ENCODE data around the gene TTLL7. TPM values are rescaled to one million over a fixed set of nuclear protein-coding genes. Genes with fewer than 3 reads are reported as not detected.

Gene TTLL7
- 3.6 and 9.3 TPM in 2 replicates for total RNA-seq (2011; cell fraction: chromatin; rRNA removed; ENCODE audit: low replicate concordance)
- total RNA-seq (2011; cell fraction: nucleolus; rRNA removed), result 1.3 and 1.4 TPM in 2 replicates
- 2.1 and 6.4 TPM in 2 replicates for total RNA-seq (2011; cell fraction: nucleoplasm; rRNA removed)
- total RNA-seq (2014; rRNA removed) (1.5 and 2.0 TPM in 2 replicates), total RNA-seq (2014; rRNA removed; fragmentation: Illumina TruSeq; extraction: Trizol) (2.1 and 2.3 TPM in 2 replicates), total RNA-seq (2015; rRNA removed; fragmentation: Illumina TruSeq; extraction: Trizol) (1.6 and 2.6 TPM in 2 replicates), total RNA-seq (2021) (1.7 and 2.1 TPM in 2 replicates), polyA plus RNA-seq (2011; rRNA removed) (0.41 and 1.7 TPM in 2 replicates), polyA plus RNA-seq (2014; fragmentation: Illumina TruSeq; extraction: Trizol) (1.5 TPM in 2 replicates), polyA plus RNA-seq (2014; fragmentation: Nextera tagmentation; extraction: Ambion mirVana) (under 1 TPM; 0.63 to 0.78 TPM), polyA plus RNA-seq (2014; rRNA removed) (0.80 and 1.2 TPM in 2 replicates), polyA minus RNA-seq (2011; rRNA and poly(A)+ RNA removed) (0.75 and 3.4 TPM in 2 replicates), Bru-seq, nascent RNA (percentile 44 among the genes with signal in this experiment), BruChase-seq, experiment 1, labeled RNA remaining after a 2-hour chase (percentile 45 among the genes with signal in this experiment), BruChase-seq, experiment 2, labeled RNA remaining after a 6-hour chase (percentile 45 among the genes with signal in this experiment)
- 0.24 and 0.45 TPM in 2 replicates for polyA plus RNA-seq (2011; cell fraction: cytosol; rRNA removed)
- 0.65 and 2.3 TPM in 2 replicates for polyA plus RNA-seq (2011; cell fraction: nucleus; rRNA removed)
- polyA plus RNA-seq (2012), result 1.7 and 2.5 TPM in 2 replicates
- 1.3 TPM in 1 of 2 replicates, not detected in the other for polyA minus RNA-seq (2011; cell fraction: cytosol; rRNA and poly(A)+ RNA removed)
- polyA minus RNA-seq (2011; cell fraction: nucleus; rRNA and poly(A)+ RNA removed), result 0.33 and 1.8 TPM in 2 replicates
- long read RNA-seq, experiment 1, full-length matches to known transcripts, result 2 of 3 reads
- long read RNA-seq, experiment 1, partial matches to known transcripts, result 0 of 3 reads
- long read RNA-seq, experiment 1, other reads (novel, unspliced or antisense), result 1 of 3 reads
- long read RNA-seq, experiment 2, partial matches to known transcripts, result 0 of 1 reads
- long read RNA-seq, experiment 2, other reads (novel, unspliced or antisense), result 1 of 1 reads
- long read RNA-seq, experiment 3, result 0 reads

- FAIRE-seq, result no peak
- BruUV-seq (replicated peaks), result no TSS peak
- peak within 1 kb of the TSS; percentile 64 for H3K4me3 ChIP-seq
- no peaks in the 10 kb centered on the region for H3K79me2 ChIP-seq (ENCODE audit: control insufficient read depth, insufficient read depth, low read length)
- H3K4me2 ChIP-seq (ENCODE audit: insufficient read depth, low read length), result peak within 1 kb of the TSS; percentile 86
- no peaks in the 10 kb centered on the region for H4K20me1 ChIP-seq (replicated peaks; ENCODE audit: control insufficient read depth, insufficient read depth, low read length)
- WGBS (ENCODE audit: insufficient coverage, low coverage, missing lambda C conversion rate), result 1% methylated on average over 32 of the region's 73 CpGs
- peak; percentile 93 for ATAC-seq
- H3K27ac ChIP-seq (ENCODE audit: extremely low read depth, low read depth, low read length), result peak within 1 kb of the TSS; percentile 85
- CTCF ChIA-PET (ENCODE audit: low intra/inter-chr PET ratio), result no interaction called here
- peak within 1 kb of the TSS; percentile 94 for H2AFZ ChIP-seq (ENCODE audit: low read depth, low read length)
- no peaks in the 10 kb centered on the region for H3K36me3 ChIP-seq (ENCODE audit: control insufficient read depth, insufficient read depth, low read length)
- in situ Hi-C loops (cut with MboI) (no loop called here), intact Hi-C loops (cut with micrococcal nuclease) (loop anchor here (5.0 kb wide), 1 partner anchor 124 kb away; no protein-coding TSS in a partner anchor)
- POLR2A ChIA-PET, result interaction anchor here (0.6 to 1.3 kb wide), 6 partner anchors 8 to 246 kb away, joined by 3 to 5 read pairs (median 4); no protein-coding TSS in a partner anchor
- DNase-seq (ENCODE audit: extremely low read depth in 1 of 4, low spot score in 3 of 4), result peak; percentile 76 to 80 (median 80)
- H3K9me1 ChIP-seq (ENCODE audit: control insufficient read depth, insufficient read depth, low read length), result no peaks in the 10 kb centered on the region
- no peaks in the 10 kb centered on the region for H3K9me3 ChIP-seq (replicated peaks; ENCODE audit: control insufficient read depth, insufficient read depth, low read depth, low read length)
- peak within 1 kb of the TSS; percentile 90 to 100 for H3K9ac ChIP-seq (ENCODE audit: insufficient read depth in 1 of 2, low read depth in 2 of 2, low read length in 2 of 2)
- peaks cover 3 to 11% of the 10 kb centered on the region in 2 experiments; a peak in 2 of 5 replicates for H3K4me1 ChIP-seq (replicated peaks in 1 of 2; ENCODE audit: control insufficient read depth in 2 of 2, insufficient read depth in 2 of 2, low read length in 2 of 2)
- no peaks in the 10 kb centered on the region; a peak in 1 of 5 replicates for H3K27me3 ChIP-seq (ENCODE audit: control insufficient read depth in 2 of 2, insufficient read depth in 2 of 2, low read length in 2 of 2)
- TF ChIP-seq POLR2AphosphoS5 (IDR thresholded peaks at IDR 0.05; ENCODE audit: control insufficient read depth, insufficient read depth, low read depth, low read length) (no peak), CBFA2T3 (IDR thresholded peaks at IDR 0.05) (0 out of 2 replicates have a peak, but pooled peaks have one; percentile 14), POLR3G (IDR thresholded peaks at IDR 0.05; ENCODE audit: extremely low read depth, insufficient read length, insufficient replicate concordance) (no peak), VEZF1 (CRISPR knock-in tag; IDR thresholded peaks at IDR 0.05) (no peak; the same call in 1 of the 2 replicates), ESRRA (IDR thresholded peaks at IDR 0.05; ENCODE audit: borderline replicate concordance, low read depth) (no peak), HNRNPLL (IDR thresholded peaks at IDR 0.05; ENCODE audit: low read depth, low read length, poor library complexity, severe bottlenecking) (no peak), GATAD2B (IDR thresholded peaks at IDR 0.05; ENCODE audit: borderline replicate concordance) (no peak), ATF1 (CRISPR knock-in tag; IDR thresholded peaks at IDR 0.05) (no peak), ATF1 (tag; IDR thresholded peaks at IDR 0.05) (peak; percentile 82), MEF2D (tag; conservative IDR thresholded peaks at IDR 0.05; ENCODE audit: low read depth) (no peak), ATF6 (CRISPR knock-in tag; IDR thresholded peaks at IDR 0.05) (peak; percentile 57; the same call in 1 of the 2 replicates), CGGBP1 (CRISPR knock-in tag; IDR thresholded peaks at IDR 0.05) (no peak), ZNF143 (CRISPR knock-in tag; IDR thresholded peaks at IDR 0.05) (no peak)
Observed at GRCh38 chr1:83998498-83999315, at the start of gene TTLL7. TSS of gene TTLL7 (minus strand) at chr1:83999132. CDS start at chr1:83952211, 46,921 bp downstream.
